K562 (cell line): ENCODE measurements around the gene GRAMD1B. TPM values are rescaled to one million over a fixed set of nuclear protein-coding genes. Genes with fewer than 3 reads are reported as not detected.

Experiments
- ATAC-seq: fragments of 200-7000 bp; cut with Tn5 transposase; 3 replicates; pipeline ENCODE4 v1.9.1; 2020; ENCODE audit warnings: moderate library complexity
- BruUV-seq: library from RNA; stranded (reverse); fragments of 400-500 nt; replicated peaks from 2 replicates; lab custom pipeline; 2021; lab: Mats Ljungman, UMichigan
- CTCF ChIA-PET: fragments of 300-600 bp; formaldehyde crosslinking; extraction: SDS; loops from one replicate; lab custom pipeline; 2021; ENCODE audit warnings: low intra/inter-chr PET ratio; lab: Yijun Ruan, JAX
- POLR2A ChIA-PET: fragments of 300-600, 350-650 bp; sonication (Branson Sonifier 250); formaldehyde crosslinking; extraction: SDS; loops from one replicate; lab custom pipeline; 2021; ENCODE audit warnings: antibody characterized with exemption, inconsistent platforms; lab: Yijun Ruan, JAX
- DNase-seq, 4 experiments: peaks; one replicate each; pipeline versions ENCODE4 v3.0.0 to v3.0.0-alpha.2; 2011 to 2018; ENCODE audit warnings: low spot score in 3 of 4, mixed read lengths in 3 of 4; ENCODE audit errors: extremely low read depth in 1 of 4
- FAIRE-seq: peaks from 2 replicates; lab custom pipeline; 2011; peaks lifted over from hg19 to GRCh38; lab: Jason Lieb, UNC
- H2AFZ ChIP-seq: 2 replicates; pipeline ENCODE4 v1.6.0; 2011; ENCODE audit warnings: low read depth, low read length, control low read depth, inconsistent platforms
- H3K27ac ChIP-seq: fragments of 200-600 bp; 3 replicates; pipeline ENCODE4 v1.8.0; 2011; ENCODE audit warnings: low read depth, mild to moderate bottlenecking, control low read depth, inconsistent platforms, low read length, moderate library complexity, mixed read lengths; ENCODE audit errors: extremely low read depth
- H3K27me3 ChIP-seq, 2 experiments: fragments of 300-600 bp in 1 of 2; 2 replicates in 1 of 2; 3 replicates in 1 of 2; pipeline versions ENCODE4 v1.6.0 to v1.8.0; 2011; ENCODE audit warnings: inconsistent platforms in 2 of 2, low read length in 2 of 2, mild to moderate bottlenecking in 1 of 2, mixed read lengths in 1 of 2, moderate library complexity in 1 of 2; ENCODE audit not compliant: control insufficient read depth in 2 of 2, insufficient read depth in 2 of 2
- H3K36me3 ChIP-seq: fragments of 300-600 bp; 3 replicates; pipeline ENCODE4 v1.8.0; 2011; ENCODE audit warnings: mild to moderate bottlenecking, low read length, inconsistent platforms; ENCODE audit not compliant: control insufficient read depth, insufficient read depth
- H3K4me1 ChIP-seq, 2 experiments: fragments of 200-600 bp in 1 of 2; replicated peaks in 1 of 2; 2 replicates in 1 of 2; 3 replicates in 1 of 2; pipeline versions ENCODE4 v1.5.1 to v1.8.0; 2011; ENCODE audit warnings: inconsistent platforms in 2 of 2, low read length in 2 of 2, mild to moderate bottlenecking in 1 of 2, mixed read lengths in 1 of 2, moderate library complexity in 1 of 2; ENCODE audit not compliant: control insufficient read depth in 2 of 2, insufficient read depth in 2 of 2
- H3K4me2 ChIP-seq: 2 replicates; pipeline ENCODE4 v1.6.1; 2011; ENCODE audit warnings: low read length, control low read depth, inconsistent platforms, mixed read lengths; ENCODE audit not compliant: insufficient read depth
- H3K4me3 ChIP-seq: fragments of 200-600 bp; sonication (generic), shearing (Covaris generic); 2 replicates; pipeline ENCODE4 v1.5.1; 2016; ENCODE audit warnings: control low read depth, inconsistent platforms
- H3K79me2 ChIP-seq: fragments of 200-600 bp; 3 replicates; pipeline ENCODE4 v1.8.0; 2011; ENCODE audit warnings: low read length, inconsistent platforms; ENCODE audit not compliant: control insufficient read depth, insufficient read depth
- H3K9ac ChIP-seq, 2 experiments: 2 replicates each; pipeline versions ENCODE4 v1.6.0 to v1.6.1; 2011; ENCODE audit warnings: low read depth in 2 of 2, low read length in 2 of 2, control low read depth in 1 of 2, inconsistent platforms in 1 of 2, mild to moderate bottlenecking in 1 of 2, mixed read lengths in 1 of 2; ENCODE audit not compliant: insufficient read depth in 1 of 2
- H3K9me1 ChIP-seq: one replicate; pipeline ENCODE4 v1.6.0; 2011; ENCODE audit warnings: inconsistent platforms, mild to moderate bottlenecking, low read length, moderate library complexity; ENCODE audit not compliant: control insufficient read depth, insufficient read depth
- H3K9me3 ChIP-seq: replicated peaks from 2 replicates; pipeline ENCODE4 v1.5.1; 2011; ENCODE audit warnings: low read depth, low read length, inconsistent platforms; ENCODE audit not compliant: control insufficient read depth, insufficient read depth
- H4K20me1 ChIP-seq: replicated peaks from 2 replicates; pipeline ENCODE4 v1.6.1; 2011; ENCODE audit warnings: low read length, inconsistent platforms, mixed read lengths; ENCODE audit not compliant: control insufficient read depth, insufficient read depth
- NR3C1 ChIP-seq: sonication (generic); formaldehyde crosslinking; IDR thresholded peaks from 2 replicates; pipeline ENCODE4 v1.8.1; 2022; ENCODE audit warnings: missing genetic modification reagents
- RHOXF2B ChIP-seq: fragments of 250-450 bp; sonication (Bioruptor Pico); conservative IDR thresholded peaks from 2 replicates; pipeline ENCODE4 v1.5.1; 2021
- WGBS: fragments of 100-300 bp; shearing (Covaris generic); methylation state at CpG from one replicate; pipeline ENCODE4 v1.1.6; 2016; ENCODE audit warnings: low coverage, mixed read lengths; ENCODE audit not compliant: insufficient coverage; ENCODE audit errors: missing lambda C conversion rate; 5-methylcytosine and 5-hydroxymethylcytosine counted together
- in situ Hi-C: fragments of 300-500 bp; cut with MboI; formaldehyde crosslinking; loops from 4 replicates; pipeline ENCODE4 v1.15.0; 2018; ENCODE audit warnings: inconsistent platforms, mixed read lengths
- intact Hi-C: fragments of 100-400 bp; cut with micrococcal nuclease; formaldehyde crosslinking; loops from 2 replicates; pipeline ENCODE4 v1.14.2; 2022
- polyA plus RNA-seq, 8 experiments: library from polyadenylated mRNA; depleted of rRNA in 4 of 8; stranded (reverse) in 5 of 8; unstranded in 3 of 8; fragments of >200 nt; fragmentation: Nextera tagmentation in 2 of 8; fragmentation: Illumina TruSeq in 1 of 8; extraction: Ambion mirVana in 2 of 8; extraction: Trizol in 1 of 8; gene quantifications; 2 replicates each; pipeline versions ENCODE4 v1.2.1 to v1.2.3, GENCODE V29; 2011 to 2014; ENCODE audit warnings: inconsistent platforms in 1 of 8, missing spikeins in 1 of 8
- total RNA-seq, 7 experiments: library from RNA; depleted of rRNA in 6 of 7; stranded (reverse); fragments of >200 nt in 6 of 7; fragmentation: Illumina TruSeq in 2 of 7; extraction: Trizol in 2 of 7; gene quantifications; 2 replicates each; pipeline versions ENCODE4 v1.2.1 to v1.2.3, GENCODE V29; 2011 to 2021; ENCODE audit warnings: low replicate concordance in 1 of 7
- TF ChIP-seq, protein P1 (sequence below): fragments of 200-600 bp; sonication (generic); IDR thresholded peaks from one replicate; pipeline ENCODE4 v1.6.1; 2012; ENCODE audit warnings: mild to moderate bottlenecking, low read depth, low read length, inconsistent platforms
- TF ChIP-seq, protein P2 (sequence below): fragments of 450-650 bp; formaldehyde crosslinking; IDR thresholded peaks from 2 replicates; pipeline ENCODE4 v1.4.0; 2020; ENCODE audit warnings: mild to moderate bottlenecking, moderate library complexity
- TF ChIP-seq, protein P3 (sequence below), 3 experiments: fragments of 200-800 bp in 1 of 3; fragments of 250-450 bp in 1 of 3; fragments of 450-650 bp in 1 of 3; sonication (Bioruptor Pico) in 1 of 3; sonication (Bioruptor generic) in 1 of 3; formaldehyde crosslinking in 1 of 3; IDR thresholded peaks; 2 replicates each; pipeline versions ENCODE4 v1.6.1 to v1.8.0; 2016 to 2022; ENCODE audit warnings: mild to moderate bottlenecking in 2 of 3, missing genetic modification characterization in 2 of 3, missing compliant biosample characterization in 1 of 3, moderate library complexity in 1 of 3

GRAMD1B gene
- total and polyA plus RNA-seq, 9 of the 15 experiments (the other 6 are each of a cell fraction or from before 2014, with no cell fraction given) = 0.31 TPM; not detected in 8

DNA sequence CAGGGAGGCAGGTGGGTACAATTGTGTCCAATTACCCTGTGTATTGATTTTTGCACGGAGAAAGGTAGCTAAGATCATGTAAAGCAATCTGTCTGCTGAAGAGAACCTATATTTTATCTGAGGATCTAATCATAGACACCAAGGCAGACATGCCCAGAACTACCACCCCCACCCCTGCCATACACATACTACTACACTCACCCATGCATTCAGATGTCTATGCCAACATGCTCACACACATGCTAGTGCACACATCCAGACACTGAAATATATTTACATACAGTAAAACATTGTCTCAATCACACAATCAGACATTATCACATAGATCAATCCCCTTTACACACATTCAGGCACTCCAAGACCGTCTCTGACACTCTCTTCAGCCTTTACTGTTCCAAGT is 222.5 kb downstream of the GRAMD1B start:
- 0% methylated on average over 2 of the region's 2 CpGs for WGBS
- CTCF ChIA-PET = no interaction called here
- TF ChIP-seq, protein P1, sequence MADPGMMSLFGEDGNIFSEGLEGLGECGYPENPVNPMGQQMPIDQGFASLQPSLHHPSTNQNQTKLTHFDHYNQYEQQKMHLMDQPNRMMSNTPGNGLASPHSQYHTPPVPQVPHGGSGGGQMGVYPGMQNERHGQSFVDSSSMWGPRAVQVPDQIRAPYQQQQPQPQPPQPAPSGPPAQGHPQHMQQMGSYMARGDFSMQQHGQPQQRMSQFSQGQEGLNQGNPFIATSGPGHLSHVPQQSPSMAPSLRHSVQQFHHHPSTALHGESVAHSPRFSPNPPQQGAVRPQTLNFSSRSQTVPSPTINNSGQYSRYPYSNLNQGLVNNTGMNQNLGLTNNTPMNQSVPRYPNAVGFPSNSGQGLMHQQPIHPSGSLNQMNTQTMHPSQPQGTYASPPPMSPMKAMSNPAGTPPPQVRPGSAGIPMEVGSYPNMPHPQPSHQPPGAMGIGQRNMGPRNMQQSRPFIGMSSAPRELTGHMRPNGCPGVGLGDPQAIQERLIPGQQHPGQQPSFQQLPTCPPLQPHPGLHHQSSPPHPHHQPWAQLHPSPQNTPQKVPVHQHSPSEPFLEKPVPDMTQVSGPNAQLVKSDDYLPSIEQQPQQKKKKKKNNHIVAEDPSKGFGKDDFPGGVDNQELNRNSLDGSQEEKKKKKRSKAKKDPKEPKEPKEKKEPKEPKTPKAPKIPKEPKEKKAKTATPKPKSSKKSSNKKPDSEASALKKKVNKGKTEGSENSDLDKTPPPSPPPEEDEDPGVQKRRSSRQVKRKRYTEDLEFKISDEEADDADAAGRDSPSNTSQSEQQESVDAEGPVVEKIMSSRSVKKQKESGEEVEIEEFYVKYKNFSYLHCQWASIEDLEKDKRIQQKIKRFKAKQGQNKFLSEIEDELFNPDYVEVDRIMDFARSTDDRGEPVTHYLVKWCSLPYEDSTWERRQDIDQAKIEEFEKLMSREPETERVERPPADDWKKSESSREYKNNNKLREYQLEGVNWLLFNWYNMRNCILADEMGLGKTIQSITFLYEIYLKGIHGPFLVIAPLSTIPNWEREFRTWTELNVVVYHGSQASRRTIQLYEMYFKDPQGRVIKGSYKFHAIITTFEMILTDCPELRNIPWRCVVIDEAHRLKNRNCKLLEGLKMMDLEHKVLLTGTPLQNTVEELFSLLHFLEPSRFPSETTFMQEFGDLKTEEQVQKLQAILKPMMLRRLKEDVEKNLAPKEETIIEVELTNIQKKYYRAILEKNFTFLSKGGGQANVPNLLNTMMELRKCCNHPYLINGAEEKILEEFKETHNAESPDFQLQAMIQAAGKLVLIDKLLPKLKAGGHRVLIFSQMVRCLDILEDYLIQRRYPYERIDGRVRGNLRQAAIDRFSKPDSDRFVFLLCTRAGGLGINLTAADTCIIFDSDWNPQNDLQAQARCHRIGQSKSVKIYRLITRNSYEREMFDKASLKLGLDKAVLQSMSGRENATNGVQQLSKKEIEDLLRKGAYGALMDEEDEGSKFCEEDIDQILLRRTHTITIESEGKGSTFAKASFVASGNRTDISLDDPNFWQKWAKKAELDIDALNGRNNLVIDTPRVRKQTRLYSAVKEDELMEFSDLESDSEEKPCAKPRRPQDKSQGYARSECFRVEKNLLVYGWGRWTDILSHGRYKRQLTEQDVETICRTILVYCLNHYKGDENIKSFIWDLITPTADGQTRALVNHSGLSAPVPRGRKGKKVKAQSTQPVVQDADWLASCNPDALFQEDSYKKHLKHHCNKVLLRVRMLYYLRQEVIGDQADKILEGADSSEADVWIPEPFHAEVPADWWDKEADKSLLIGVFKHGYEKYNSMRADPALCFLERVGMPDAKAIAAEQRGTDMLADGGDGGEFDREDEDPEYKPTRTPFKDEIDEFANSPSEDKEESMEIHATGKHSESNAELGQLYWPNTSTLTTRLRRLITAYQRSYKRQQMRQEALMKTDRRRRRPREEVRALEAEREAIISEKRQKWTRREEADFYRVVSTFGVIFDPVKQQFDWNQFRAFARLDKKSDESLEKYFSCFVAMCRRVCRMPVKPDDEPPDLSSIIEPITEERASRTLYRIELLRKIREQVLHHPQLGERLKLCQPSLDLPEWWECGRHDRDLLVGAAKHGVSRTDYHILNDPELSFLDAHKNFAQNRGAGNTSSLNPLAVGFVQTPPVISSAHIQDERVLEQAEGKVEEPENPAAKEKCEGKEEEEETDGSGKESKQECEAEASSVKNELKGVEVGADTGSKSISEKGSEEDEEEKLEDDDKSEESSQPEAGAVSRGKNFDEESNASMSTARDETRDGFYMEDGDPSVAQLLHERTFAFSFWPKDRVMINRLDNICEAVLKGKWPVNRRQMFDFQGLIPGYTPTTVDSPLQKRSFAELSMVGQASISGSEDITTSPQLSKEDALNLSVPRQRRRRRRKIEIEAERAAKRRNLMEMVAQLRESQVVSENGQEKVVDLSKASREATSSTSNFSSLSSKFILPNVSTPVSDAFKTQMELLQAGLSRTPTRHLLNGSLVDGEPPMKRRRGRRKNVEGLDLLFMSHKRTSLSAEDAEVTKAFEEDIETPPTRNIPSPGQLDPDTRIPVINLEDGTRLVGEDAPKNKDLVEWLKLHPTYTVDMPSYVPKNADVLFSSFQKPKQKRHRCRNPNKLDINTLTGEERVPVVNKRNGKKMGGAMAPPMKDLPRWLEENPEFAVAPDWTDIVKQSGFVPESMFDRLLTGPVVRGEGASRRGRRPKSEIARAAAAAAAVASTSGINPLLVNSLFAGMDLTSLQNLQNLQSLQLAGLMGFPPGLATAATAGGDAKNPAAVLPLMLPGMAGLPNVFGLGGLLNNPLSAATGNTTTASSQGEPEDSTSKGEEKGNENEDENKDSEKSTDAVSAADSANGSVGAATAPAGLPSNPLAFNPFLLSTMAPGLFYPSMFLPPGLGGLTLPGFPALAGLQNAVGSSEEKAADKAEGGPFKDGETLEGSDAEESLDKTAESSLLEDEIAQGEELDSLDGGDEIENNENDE = no peak
- TF ChIP-seq, protein P2, sequence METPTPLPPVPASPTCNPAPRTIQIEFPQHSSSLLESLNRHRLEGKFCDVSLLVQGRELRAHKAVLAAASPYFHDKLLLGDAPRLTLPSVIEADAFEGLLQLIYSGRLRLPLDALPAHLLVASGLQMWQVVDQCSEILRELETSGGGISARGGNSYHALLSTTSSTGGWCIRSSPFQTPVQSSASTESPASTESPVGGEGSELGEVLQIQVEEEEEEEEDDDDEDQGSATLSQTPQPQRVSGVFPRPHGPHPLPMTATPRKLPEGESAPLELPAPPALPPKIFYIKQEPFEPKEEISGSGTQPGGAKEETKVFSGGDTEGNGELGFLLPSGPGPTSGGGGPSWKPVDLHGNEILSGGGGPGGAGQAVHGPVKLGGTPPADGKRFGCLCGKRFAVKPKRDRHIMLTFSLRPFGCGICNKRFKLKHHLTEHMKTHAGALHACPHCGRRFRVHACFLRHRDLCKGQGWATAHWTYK = no peak
- TF ChIP-seq NR3C1 (CRISPR knock-in tag) (no peak), RHOXF2B (CRISPR knock-in tag) (no peak)
- TF ChIP-seq, protein P3, sequence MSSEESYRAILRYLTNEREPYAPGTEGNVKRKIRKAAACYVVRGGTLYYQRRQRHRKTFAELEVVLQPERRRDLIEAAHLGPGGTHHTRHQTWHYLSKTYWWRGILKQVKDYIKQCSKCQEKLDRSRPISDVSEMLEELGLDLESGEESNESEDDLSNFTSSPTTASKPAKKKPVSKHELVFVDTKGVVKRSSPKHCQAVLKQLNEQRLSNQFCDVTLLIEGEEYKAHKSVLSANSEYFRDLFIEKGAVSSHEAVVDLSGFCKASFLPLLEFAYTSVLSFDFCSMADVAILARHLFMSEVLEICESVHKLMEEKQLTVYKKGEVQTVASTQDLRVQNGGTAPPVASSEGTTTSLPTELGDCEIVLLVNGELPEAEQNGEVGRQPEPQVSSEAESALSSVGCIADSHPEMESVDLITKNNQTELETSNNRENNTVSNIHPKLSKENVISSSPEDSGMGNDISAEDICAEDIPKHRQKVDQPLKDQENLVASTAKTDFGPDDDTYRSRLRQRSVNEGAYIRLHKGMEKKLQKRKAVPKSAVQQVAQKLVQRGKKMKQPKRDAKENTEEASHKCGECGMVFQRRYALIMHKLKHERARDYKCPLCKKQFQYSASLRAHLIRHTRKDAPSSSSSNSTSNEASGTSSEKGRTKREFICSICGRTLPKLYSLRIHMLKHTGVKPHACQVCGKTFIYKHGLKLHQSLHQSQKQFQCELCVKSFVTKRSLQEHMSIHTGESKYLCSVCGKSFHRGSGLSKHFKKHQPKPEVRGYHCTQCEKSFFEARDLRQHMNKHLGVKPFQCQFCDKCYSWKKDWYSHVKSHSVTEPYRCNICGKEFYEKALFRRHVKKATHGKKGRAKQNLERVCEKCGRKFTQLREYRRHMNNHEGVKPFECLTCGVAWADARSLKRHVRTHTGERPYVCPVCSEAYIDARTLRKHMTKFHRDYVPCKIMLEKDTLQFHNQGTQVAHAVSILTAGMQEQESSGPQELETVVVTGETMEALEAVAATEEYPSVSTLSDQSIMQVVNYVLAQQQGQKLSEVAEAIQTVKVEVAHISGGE (CRISPR knock-in tag; IDR thresholded peaks at IDR 0.05) = no peak

More for the DNA sequence above, 222.5 kb downstream of the GRAMD1B start:
- in situ Hi-C loops (no loop called here), intact Hi-C loops (no loop called here)
- no peak for DNase-seq
- BruUV-seq = no TSS peak
- H3K9me3 ChIP-seq = no peaks in the 10 kb centered on the region
- POLR2A ChIA-PET = interaction anchor here (1.0 kb wide), 1 partner anchor 12 kb away, joined by 3 read pairs; no protein-coding TSS in a partner anchor
- no peaks in the 10 kb centered on the region for H3K9me1 ChIP-seq
- no peak overlapping the region for H3K9ac ChIP-seq
- peaks cover 3 to 8% of the 10 kb centered on the region in 2 experiments; a peak in 3 of 5 replicates for H3K27me3 ChIP-seq
- peaks cover 0 to 13% of the 10 kb centered on the region in 2 experiments; a peak in 3 of 5 replicates for H3K4me1 ChIP-seq
- H3K36me3 ChIP-seq = no peaks in the 10 kb centered on the region
- ATAC-seq = no peak
- FAIRE-seq = no peak
- H2AFZ ChIP-seq = no peak overlapping the region
- H4K20me1 ChIP-seq = no peaks in the 10 kb centered on the region
- no peak overlapping the region for H3K4me3 ChIP-seq
- H3K79me2 ChIP-seq = no peaks in the 10 kb centered on the region
- H3K4me2 ChIP-seq = no peak overlapping the region
- no peak overlapping the region for H3K27ac ChIP-seq
